SJSA1 (cell line): ENCODE data around the gene SHROOM3. TPM values are rescaled to one million over a fixed set of nuclear protein-coding genes. Genes with fewer than 3 reads are reported as not detected.
A peak's percentile ranks its signal among the peaks of the same experiment; 100 is the strongest.

Experiments used
- DNase-seq, 2 experiments: peaks; one replicate each; pipeline ENCODE4 v3.0.0-alpha.2; 2015 to 2020; ENCODE audit warnings: low spot score in 2 of 2, low read depth in 1 of 2
- H3K27ac ChIP-seq: fragments of 250-450 bp; sonication (Bioruptor Pico); 2 replicates; pipeline ENCODE4 v1.5.1; 2020; ENCODE audit warnings: mild to moderate bottlenecking, moderate library complexity
- H3K27me3 ChIP-seq: fragments of 250-450 bp; sonication (Bioruptor Pico); replicated peaks from 2 replicates; pipeline ENCODE4 v1.5.1; 2020; ENCODE audit warnings: mild to moderate bottlenecking, moderate library complexity
- H3K36me3 ChIP-seq: fragments of 250-450 bp; sonication (Bioruptor Pico); 2 replicates; pipeline ENCODE4 v1.5.1; 2020; ENCODE audit warnings: mild to moderate bottlenecking
- H3K4me1 ChIP-seq: fragments of 250-450 bp; sonication (Bioruptor Pico); replicated peaks from 2 replicates; pipeline ENCODE4 v1.6.1; 2021; ENCODE audit warnings: mild to moderate bottlenecking
- H3K4me3 ChIP-seq: fragments of 250-450 bp; sonication (Bioruptor Pico); 2 replicates; pipeline ENCODE4 v1.5.1; 2020; ENCODE audit warnings: mild to moderate bottlenecking
- H3K9me3 ChIP-seq: fragments of 250-450 bp; sonication (Bioruptor Pico); replicated peaks from 2 replicates; pipeline ENCODE4 v1.5.1; 2020; ENCODE audit warnings: mild to moderate bottlenecking
- total RNA-seq: library from RNA; depleted of rRNA; stranded (reverse); fragments of >200 nt; shearing (Covaris generic); gene quantifications from 2 replicates; pipeline ENCODE4 v1.2.3, GENCODE V29; 2014

The SHROOM3 gene
- total RNA-seq, 1 experiment from 2014 or later: 18.7 TPM

- H3K27me3 ChIP-seq: no peaks in the 10 kb centered on the region
- no peaks in the 10 kb centered on the region for H3K36me3 ChIP-seq
- H3K4me3 ChIP-seq: no peak overlapping the region
- H3K9me3 ChIP-seq: no peaks in the 10 kb centered on the region
- peaks cover 31% of the 10 kb centered on the region for H3K4me1 ChIP-seq
- H3K27ac ChIP-seq: peak overlapping the region; percentile 89
- DNase-seq: no peak
Observed at GRCh38 chr4:76659103-76659490, 224.1 kb downstream of the SHROOM3 start.

- Histone ChIP-seq H3K36me3 (no peaks in the 10 kb centered on the region), H3K4me1 (peaks cover 30% of the 10 kb centered on the region), H3K4me3 (no peak overlapping the region), H3K27me3 (no peaks in the 10 kb centered on the region), H3K27ac (no peak overlapping the region), H3K9me3 (no peaks in the 10 kb centered on the region)
- DNase-seq: no peak
Observed at GRCh38 chr4:76663824-76664223, 228.8 kb downstream of the SHROOM3 start.

- peaks cover 32% of the 10 kb centered on the region for H3K4me1 ChIP-seq
- no peaks in the 10 kb centered on the region for H3K9me3 ChIP-seq
- DNase-seq: no peak
- no peak overlapping the region for H3K27ac ChIP-seq
- no peaks in the 10 kb centered on the region for H3K36me3 ChIP-seq
- H3K4me3 ChIP-seq: no peak overlapping the region
- H3K27me3 ChIP-seq: no peaks in the 10 kb centered on the region
Observed at GRCh38 chr4:76665153-76665552, 230.1 kb downstream of the SHROOM3 start.

GRCh38 chr4:76665721-76666120, 230.7 kb downstream of the SHROOM3 start:
- Histone ChIP-seq H3K36me3 (no peaks in the 10 kb centered on the region), H3K4me1 (peaks cover 36% of the 10 kb centered on the region), H3K27ac (no peak overlapping the region), H3K27me3 (no peaks in the 10 kb centered on the region), H3K9me3 (no peaks in the 10 kb centered on the region), H3K4me3 (no peak overlapping the region)
- DNase-seq: no peak

GRCh38 chr4:76666944-76667532, 232.0 kb downstream of the SHROOM3 start:
- Histone ChIP-seq H3K27me3 (no peaks in the 10 kb centered on the region), H3K36me3 (no peaks in the 10 kb centered on the region), H3K27ac (peak overlapping the region; percentile 13), H3K4me3 (no peak overlapping the region), H3K4me1 (peaks cover 44% of the 10 kb centered on the region), H3K9me3 (no peaks in the 10 kb centered on the region)
- DNase-seq: peak in 1 of 2 experiments; percentile 48

GRCh38 chr4:76670631-76671030, 235.6 kb downstream of the SHROOM3 start:
- Histone ChIP-seq H3K27me3 (no peaks in the 10 kb centered on the region), H3K36me3 (no peaks in the 10 kb centered on the region), H3K4me3 (no peak overlapping the region), H3K27ac (peak overlapping the region; percentile 24; the same call in 1 of the 2 replicates), H3K9me3 (no peaks in the 10 kb centered on the region), H3K4me1 (peaks cover 40% of the 10 kb centered on the region)
- DNase-seq: peak; percentile 84 to 87

GRCh38 chr4:76673362-76673761, 238.3 kb downstream of the SHROOM3 start:
- no peak for DNase-seq
- Histone ChIP-seq H3K27me3 (no peaks in the 10 kb centered on the region), H3K36me3 (no peaks in the 10 kb centered on the region)

GRCh38 chr4:76674983-76675382, 240.0 kb downstream of the SHROOM3 start:
- DNase-seq: no peak
- H3K27me3 ChIP-seq: no peaks in the 10 kb centered on the region
- no peak overlapping the region for H3K27ac ChIP-seq
- H3K36me3 ChIP-seq: no peaks in the 10 kb centered on the region
- H3K9me3 ChIP-seq: no peaks in the 10 kb centered on the region; the same call in 1 of the 2 replicates
- peaks cover 17% of the 10 kb centered on the region for H3K4me1 ChIP-seq
- H3K4me3 ChIP-seq: no peak overlapping the region

More at GRCh38 chr4:76673362-76673761, 238.3 kb downstream of the SHROOM3 start:
- Histone ChIP-seq H3K4me3 (no peak overlapping the region), H3K4me1 (peaks cover 29% of the 10 kb centered on the region), H3K27ac (no peak overlapping the region), H3K9me3 (no peaks in the 10 kb centered on the region; the same call in 1 of the 2 replicates)

GRCh38 chr4:76677571-76678326, 242.7 kb downstream of the SHROOM3 start:
- no peak overlapping the region for H3K27ac ChIP-seq
- H3K36me3 ChIP-seq: no peaks in the 10 kb centered on the region
- H3K4me3 ChIP-seq: no peak overlapping the region
- H3K27me3 ChIP-seq: no peaks in the 10 kb centered on the region
- no peaks in the 10 kb centered on the region; the same call in 1 of the 2 replicates for H3K9me3 ChIP-seq
- H3K4me1 ChIP-seq: peaks cover 4% of the 10 kb centered on the region; the same call in 1 of the 2 replicates
- DNase-seq: no peak

- H3K9me3 ChIP-seq: no peaks in the 10 kb centered on the region; the same call in 1 of the 2 replicates
- H3K27ac ChIP-seq: no peak overlapping the region
- no peaks in the 10 kb centered on the region for H3K36me3 ChIP-seq
- H3K4me1 ChIP-seq: peaks cover 4% of the 10 kb centered on the region; the same call in 1 of the 2 replicates
- DNase-seq: no peak
- H3K4me3 ChIP-seq: no peak overlapping the region
- no peaks in the 10 kb centered on the region for H3K27me3 ChIP-seq
Observed at GRCh38 chr4:76679691-76680090, 244.7 kb downstream of the SHROOM3 start.

- Histone ChIP-seq H3K4me3 (no peak overlapping the region), H3K36me3 (no peaks in the 10 kb centered on the region), H3K27me3 (no peaks in the 10 kb centered on the region), H3K4me1 (peaks cover 4% of the 10 kb centered on the region; the same call in 1 of the 2 replicates), H3K27ac (no peak overlapping the region), H3K9me3 (no peaks in the 10 kb centered on the region; the same call in 1 of the 2 replicates)
- DNase-seq: no peak
Observed at GRCh38 chr4:76680952-76681351, 245.9 kb downstream of the SHROOM3 start.

GRCh38 chr4:76681996-76682395, 247.0 kb downstream of the SHROOM3 start:
- Histone ChIP-seq H3K27ac (no peak overlapping the region), H3K27me3 (no peaks in the 10 kb centered on the region), H3K9me3 (no peaks in the 10 kb centered on the region), H3K36me3 (no peaks in the 10 kb centered on the region), H3K4me1 (peaks cover 4% of the 10 kb centered on the region; the same call in 1 of the 2 replicates), H3K4me3 (no peak overlapping the region)
- no peak for DNase-seq

- H3K27me3 ChIP-seq: no peaks in the 10 kb centered on the region
- H3K9me3 ChIP-seq: no peaks in the 10 kb centered on the region
- H3K4me3 ChIP-seq: no peak overlapping the region
- H3K27ac ChIP-seq: no peak overlapping the region
- no peak for DNase-seq
- H3K4me1 ChIP-seq: no peaks in the 10 kb centered on the region; the same call in 1 of the 2 replicates
- no peaks in the 10 kb centered on the region for H3K36me3 ChIP-seq
Observed at GRCh38 chr4:76683144-76683543, 248.1 kb downstream of the SHROOM3 start.

- no peak overlapping the region for H3K27ac ChIP-seq
- no peak for DNase-seq
- H3K4me3 ChIP-seq: no peak overlapping the region
- no peaks in the 10 kb centered on the region for H3K27me3 ChIP-seq
- H3K4me1 ChIP-seq: peaks cover 29% of the 10 kb centered on the region
- H3K9me3 ChIP-seq: no peaks in the 10 kb centered on the region
- no peaks in the 10 kb centered on the region for H3K36me3 ChIP-seq
Observed at GRCh38 chr4:76687746-76688448, 252.9 kb downstream of the SHROOM3 start.
